Measurements from ENCODE around the gene MXRA7.
A peak's percentile ranks its signal among the peaks of the same experiment; 100 is the strongest.
"Not testable (repeated sequence)": the region's sequence is repeated elsewhere in the genome, so short reads cannot be mapped to it uniquely, and the experiment has no call there.

MXRA7 gene

DNA sequence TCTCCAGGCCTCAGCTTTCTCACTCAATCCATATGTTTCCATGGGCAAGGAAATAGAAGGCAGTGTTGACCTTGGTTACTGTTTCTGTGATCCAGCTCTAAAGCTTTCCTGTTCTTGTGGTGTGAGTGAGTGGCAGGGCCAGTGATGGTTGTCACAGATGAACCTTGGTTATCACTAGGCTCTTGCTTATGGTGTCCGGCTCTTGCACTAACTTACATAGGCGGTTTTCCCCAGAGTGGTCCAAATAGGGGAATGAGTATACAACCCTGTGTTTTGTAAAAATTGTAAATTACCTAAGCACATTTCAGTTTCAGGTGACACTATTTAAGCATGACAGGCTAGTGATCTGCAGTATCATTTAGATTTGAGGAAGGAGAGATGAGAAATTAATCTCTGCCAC, 34.0 kb upstream of the MXRA7 start:
- H3K36me3 ChIP-seq (ENCODE audit: insufficient read depth, low read length): peaks cover 49% of the 10 kb centered on the region
- ATAC-seq (ENCODE audit: insufficient read depth, low read depth): no peak

DNA sequence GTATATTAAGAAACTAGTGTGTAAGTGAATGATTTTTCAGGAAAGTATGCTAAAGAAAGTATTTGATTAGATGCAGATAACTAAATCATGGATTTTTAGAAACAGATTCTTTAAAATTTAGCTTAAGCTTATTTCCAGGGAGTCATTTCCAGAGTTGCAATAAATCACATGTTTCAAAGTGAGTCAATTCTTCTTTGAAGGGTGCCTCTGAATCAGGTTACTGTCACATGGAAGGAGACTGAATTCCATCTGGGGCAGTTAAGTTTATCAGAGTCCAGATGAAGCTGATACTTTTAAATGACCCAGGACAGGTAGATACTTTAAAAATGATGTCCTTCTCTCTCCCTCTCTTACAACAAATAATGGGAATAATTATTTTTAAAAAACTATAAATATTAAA, 32.2 kb upstream of the MXRA7 start:
- peaks cover 23% of the 10 kb centered on the region for H3K4me1 ChIP-seq (ENCODE audit: insufficient read depth, low read length)
- no peak for DNase-seq
- no peak overlapping the region for H3K4me2 ChIP-seq (ENCODE audit: insufficient read depth, low read length)

More for the DNA sequence above, 34.0 kb upstream of the MXRA7 start:
- H3K79me2 ChIP-seq (ENCODE audit: insufficient read depth, low read length): peaks cover 12% of the 10 kb centered on the region
- no peaks in the 10 kb centered on the region for H3K9me3 ChIP-seq (ENCODE audit: insufficient read depth, low read length, severe bottlenecking)
- no peak overlapping the region for H3K27ac ChIP-seq (ENCODE audit: low read length)
- no peak overlapping the region for H3K4me3 ChIP-seq (ENCODE audit: low read depth in 1 of 2, low read length in 2 of 2)
- H3K9ac ChIP-seq (ENCODE audit: low read depth, low read length): no peak overlapping the region
- DNase-seq: no peak
- H3K27me3 ChIP-seq (ENCODE audit: insufficient read depth, low read length, poor library complexity): no peaks in the 10 kb centered on the region
- TF ChIP-seq, protein P1, sequence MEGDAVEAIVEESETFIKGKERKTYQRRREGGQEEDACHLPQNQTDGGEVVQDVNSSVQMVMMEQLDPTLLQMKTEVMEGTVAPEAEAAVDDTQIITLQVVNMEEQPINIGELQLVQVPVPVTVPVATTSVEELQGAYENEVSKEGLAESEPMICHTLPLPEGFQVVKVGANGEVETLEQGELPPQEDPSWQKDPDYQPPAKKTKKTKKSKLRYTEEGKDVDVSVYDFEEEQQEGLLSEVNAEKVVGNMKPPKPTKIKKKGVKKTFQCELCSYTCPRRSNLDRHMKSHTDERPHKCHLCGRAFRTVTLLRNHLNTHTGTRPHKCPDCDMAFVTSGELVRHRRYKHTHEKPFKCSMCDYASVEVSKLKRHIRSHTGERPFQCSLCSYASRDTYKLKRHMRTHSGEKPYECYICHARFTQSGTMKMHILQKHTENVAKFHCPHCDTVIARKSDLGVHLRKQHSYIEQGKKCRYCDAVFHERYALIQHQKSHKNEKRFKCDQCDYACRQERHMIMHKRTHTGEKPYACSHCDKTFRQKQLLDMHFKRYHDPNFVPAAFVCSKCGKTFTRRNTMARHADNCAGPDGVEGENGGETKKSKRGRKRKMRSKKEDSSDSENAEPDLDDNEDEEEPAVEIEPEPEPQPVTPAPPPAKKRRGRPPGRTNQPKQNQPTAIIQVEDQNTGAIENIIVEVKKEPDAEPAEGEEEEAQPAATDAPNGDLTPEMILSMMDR (IDR thresholded peaks at IDR 0.05; ENCODE audit: borderline replicate concordance, extremely low read depth, low read length, poor library complexity, severe bottlenecking): no peak
- TF ChIP-seq EZH2 (IDR thresholded peaks at IDR 0.05; ENCODE audit: borderline replicate concordance, low read depth, low read length, severe bottlenecking): no peak
- H4K20me1 ChIP-seq (ENCODE audit: insufficient read depth, low read length): no peaks in the 10 kb centered on the region
- H3K4me2 ChIP-seq (ENCODE audit: insufficient read depth, low read length): no peak overlapping the region
- H2AFZ ChIP-seq (ENCODE audit: low read depth, low read length): no peak overlapping the region
- H3K4me1 ChIP-seq (ENCODE audit: insufficient read depth, low read length): peaks cover 8% of the 10 kb centered on the region; the same call in 1 of the 2 replicates

DNA sequence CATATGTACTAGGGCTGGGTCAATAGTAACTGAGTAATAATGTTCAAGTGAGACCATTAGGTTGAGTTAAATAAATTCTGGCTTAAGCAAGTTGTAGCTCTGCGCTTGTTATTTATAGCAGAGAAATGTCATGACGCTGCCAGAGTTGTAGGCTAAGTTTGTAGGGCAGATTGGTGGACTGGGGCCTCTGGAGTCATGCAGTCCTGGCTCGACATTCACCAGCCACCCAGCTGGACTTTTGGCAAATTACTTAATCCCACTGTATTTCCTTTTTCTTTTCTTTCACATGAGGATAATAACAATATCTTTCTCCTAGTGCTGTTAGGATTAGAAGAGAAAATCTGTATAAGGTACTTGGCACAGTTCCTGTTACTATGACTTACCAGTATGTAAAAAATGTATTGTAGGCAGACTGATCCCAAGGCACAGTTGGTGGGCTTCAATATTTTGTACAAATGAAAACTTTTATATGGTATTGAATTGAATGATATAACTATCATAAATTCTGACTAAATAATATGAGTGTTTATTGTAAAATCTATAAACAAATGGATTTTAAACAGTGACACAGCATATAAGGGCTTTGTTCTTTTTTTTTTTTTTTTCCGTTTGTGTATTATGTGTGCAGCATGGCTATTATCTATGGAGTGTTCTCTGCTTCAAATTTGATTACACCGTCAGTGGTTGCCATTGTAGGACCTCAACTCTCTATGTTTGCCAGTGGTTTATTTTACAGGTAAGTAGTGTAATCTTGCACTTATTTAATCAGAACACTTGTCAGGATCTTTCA, 29.8 kb upstream of the MXRA7 start:
- Histone ChIP-seq H3K9ac (ENCODE audit: low read depth, low read length) (0 out of 2 replicates have a peak overlapping the region, but pooled peaks have one; percentile 8), H2AFZ (ENCODE audit: low read depth, low read length) (no peak overlapping the region), H3K79me2 (ENCODE audit: insufficient read depth, low read length) (peaks cover 47% of the 10 kb centered on the region), H3K27me3 (ENCODE audit: insufficient read depth, low read length, poor library complexity) (no peaks in the 10 kb centered on the region), H3K9me3 (ENCODE audit: insufficient read depth, low read length, severe bottlenecking) (no peaks in the 10 kb centered on the region), H3K4me2 (ENCODE audit: insufficient read depth, low read length) (peak overlapping the region; percentile 29; the same call in 1 of the 2 replicates), H3K27ac (ENCODE audit: low read length) (no peak overlapping the region), H3K36me3 (ENCODE audit: insufficient read depth, low read length) (peaks cover 55% of the 10 kb centered on the region), H4K20me1 (ENCODE audit: insufficient read depth, low read length) (peaks cover 11% of the 10 kb centered on the region), H3K4me1 (ENCODE audit: insufficient read depth, low read length) (peaks cover 23% of the 10 kb centered on the region), H3K4me3 (ENCODE audit: low read depth in 1 of 2, low read length in 2 of 2) (no peak overlapping the region)
- no peak for TF ChIP-seq EZH2 (IDR thresholded peaks at IDR 0.05; ENCODE audit: borderline replicate concordance, low read depth, low read length, severe bottlenecking)
- TF ChIP-seq, protein P1 (IDR thresholded peaks at IDR 0.05; ENCODE audit: borderline replicate concordance, extremely low read depth, low read length, poor library complexity, severe bottlenecking): no peak
- DNase-seq: no peak
- ATAC-seq (ENCODE audit: insufficient read depth, low read depth): no peak

More for the DNA sequence above, 32.2 kb upstream of the MXRA7 start:
- Histone ChIP-seq H3K9me3 (ENCODE audit: insufficient read depth, low read length, severe bottlenecking) (no peaks in the 10 kb centered on the region), H2AFZ (ENCODE audit: low read depth, low read length) (no peak overlapping the region), H3K27ac (ENCODE audit: low read length) (no peak overlapping the region), H4K20me1 (ENCODE audit: insufficient read depth, low read length) (no peaks in the 10 kb centered on the region), H3K27me3 (ENCODE audit: insufficient read depth, low read length, poor library complexity) (no peaks in the 10 kb centered on the region), H3K79me2 (ENCODE audit: insufficient read depth, low read length) (peaks cover 30% of the 10 kb centered on the region), H3K4me3 (ENCODE audit: low read depth in 1 of 2, low read length in 2 of 2) (no peak overlapping the region), H3K36me3 (ENCODE audit: insufficient read depth, low read length) (peaks cover 49% of the 10 kb centered on the region), H3K9ac (ENCODE audit: low read depth, low read length) (no peak overlapping the region)
- ATAC-seq (ENCODE audit: insufficient read depth, low read depth): no peak
- TF ChIP-seq EZH2 (IDR thresholded peaks at IDR 0.05; ENCODE audit: borderline replicate concordance, low read depth, low read length, severe bottlenecking): no peak
- TF ChIP-seq, protein P1 (IDR thresholded peaks at IDR 0.05; ENCODE audit: borderline replicate concordance, extremely low read depth, low read length, poor library complexity, severe bottlenecking): no peak

GRCh38 chr17:76739568-76740115, 28.9 kb upstream of the MXRA7 start:
- H3K4me2 ChIP-seq (ENCODE audit: insufficient read depth, low read length): peak overlapping the region; percentile 77
- H3K9me3 ChIP-seq (ENCODE audit: insufficient read depth, low read length, severe bottlenecking); H2AFZ ChIP-seq (ENCODE audit: low read depth, low read length); DNase-seq; H3K27me3 ChIP-seq (ENCODE audit: insufficient read depth, low read length, poor library complexity); ATAC-seq (ENCODE audit: insufficient read depth, low read depth); H3K27ac ChIP-seq (ENCODE audit: low read length): not testable (repeated sequence)
- peaks cover 55% of the 10 kb centered on the region for H3K79me2 ChIP-seq (ENCODE audit: insufficient read depth, low read length)
- peaks cover 32% of the 10 kb centered on the region for H3K4me1 ChIP-seq (ENCODE audit: insufficient read depth, low read length)
- peaks cover 55% of the 10 kb centered on the region for H3K36me3 ChIP-seq (ENCODE audit: insufficient read depth, low read length)
- peak overlapping the region in 1 of 2 experiments; percentile 84; a peak in 1 of 4 replicates for H3K4me3 ChIP-seq (ENCODE audit: low read depth in 1 of 2, low read length in 2 of 2)
- H4K20me1 ChIP-seq (ENCODE audit: insufficient read depth, low read length): peaks cover 20% of the 10 kb centered on the region
- H3K9ac ChIP-seq (ENCODE audit: low read depth, low read length): peak overlapping the region; percentile 92; the same call in 1 of the 2 replicates
